OCI-LY1 (cell line): ENCODE measurements around the gene SUN5.
"Not testable (repeated sequence)": the region's sequence is repeated elsewhere in the genome, so short reads cannot be mapped to it uniquely, and the experiment has no call there.

Source experiments
- H2AFZ ChIP-seq: fragments of 200-600 bp; sonication (generic), shearing (Covaris generic); 2 replicates; pipeline ENCODE4 v1.6.0; 2014; ENCODE audit warnings: antibody characterized with exemption, mild to moderate bottlenecking, low read length
- H3F3A ChIP-seq: fragments of 200-600 bp; sonication (generic), shearing (Covaris generic); 2 replicates; pipeline ENCODE4 v1.6.0; 2014; ENCODE audit warnings: mild to moderate bottlenecking, antibody characterized with exemption, low read length, moderate library complexity; ENCODE audit not compliant: insufficient read depth
- H3K27ac ChIP-seq: fragments of 200-600 bp; sonication (generic); 2 replicates; pipeline ENCODE4 v1.5.1; 2014; ENCODE audit warnings: low read length, mixed run types, mild to moderate bottlenecking, low read depth; ENCODE audit not compliant: poor library complexity, severe bottlenecking
- H3K27me3 ChIP-seq: fragments of 200-600 bp; sonication (generic); 2 replicates; pipeline ENCODE4 v1.6.0; 2014; ENCODE audit warnings: antibody characterized with exemption, mild to moderate bottlenecking, low read length, moderate library complexity; ENCODE audit not compliant: insufficient read depth
- H3K36me3 ChIP-seq: fragments of 200-600 bp; sonication (generic); 2 replicates; pipeline ENCODE4 v1.6.1; 2014; ENCODE audit warnings: mild to moderate bottlenecking, antibody characterized with exemption, low read length, moderate library complexity, mixed read lengths; ENCODE audit not compliant: insufficient read depth
- H3K4me1 ChIP-seq: fragments of 200-600 bp; sonication (generic); 2 replicates; pipeline ENCODE4 v1.5.1; 2014; ENCODE audit warnings: mild to moderate bottlenecking, low read length, moderate library complexity; ENCODE audit not compliant: insufficient read depth, severe bottlenecking
- H3K4me2 ChIP-seq: fragments of 200-600 bp; sonication (generic), shearing (Covaris generic); 2 replicates; pipeline ENCODE4 v1.6.1; 2014; ENCODE audit warnings: low read length
- H3K4me3 ChIP-seq: fragments of 200-600 bp; sonication (generic); 2 replicates; pipeline ENCODE4 v1.5.1; 2014; ENCODE audit warnings: low read length, low read depth, mild to moderate bottlenecking, mixed read lengths; ENCODE audit not compliant: poor library complexity, severe bottlenecking
- H3K79me2 ChIP-seq: fragments of 200-600 bp; shearing (Covaris generic); 2 replicates; pipeline ENCODE4 v1.6.1; 2016; ENCODE audit warnings: mixed run types, low read length, mixed read lengths; ENCODE audit not compliant: insufficient read depth
- H3K9ac ChIP-seq: fragments of 200-600 bp; sonication (generic), shearing (Covaris generic); 2 replicates; pipeline ENCODE4 v1.6.1; 2014; ENCODE audit warnings: mild to moderate bottlenecking, low read length, mixed read lengths
- H3K9me2 ChIP-seq: fragments of 200-600 bp; sonication (generic), shearing (Covaris generic); 2 replicates; pipeline ENCODE4 v1.6.1; 2014; ENCODE audit warnings: low read depth, mild to moderate bottlenecking, low read length, mixed read lengths
- H3K9me3 ChIP-seq: fragments of 200-600 bp; shearing (Covaris generic); 2 replicates; pipeline ENCODE4 v1.6.1; 2014; ENCODE audit warnings: low read length, mixed read lengths
- H4K20me1 ChIP-seq: fragments of 200-600 bp; sonication (generic), shearing (Covaris generic); 2 replicates; pipeline ENCODE4 v1.6.0; 2016; ENCODE audit warnings: mild to moderate bottlenecking, low read length; ENCODE audit not compliant: insufficient read depth
- EZH2 ChIP-seq: fragments of 200-600 bp; sonication (generic), shearing (Covaris generic); IDR thresholded peaks from 2 replicates; pipeline ENCODE4 v1.8.0; 2017; ENCODE audit warnings: borderline replicate concordance, mixed run types, mild to moderate bottlenecking, antibody characterized with exemption, low read length, moderate library complexity, mixed read lengths
- TF ChIP-seq, protein P1 (sequence below): fragments of 200-600 bp; sonication (generic), shearing (Covaris generic); IDR thresholded peaks from 2 replicates; pipeline ENCODE4 v1.5.1; 2017; ENCODE audit warnings: mild to moderate bottlenecking, antibody characterized with exemption, low read length, moderate library complexity, mixed read lengths

SUN5 gene

DNA sequence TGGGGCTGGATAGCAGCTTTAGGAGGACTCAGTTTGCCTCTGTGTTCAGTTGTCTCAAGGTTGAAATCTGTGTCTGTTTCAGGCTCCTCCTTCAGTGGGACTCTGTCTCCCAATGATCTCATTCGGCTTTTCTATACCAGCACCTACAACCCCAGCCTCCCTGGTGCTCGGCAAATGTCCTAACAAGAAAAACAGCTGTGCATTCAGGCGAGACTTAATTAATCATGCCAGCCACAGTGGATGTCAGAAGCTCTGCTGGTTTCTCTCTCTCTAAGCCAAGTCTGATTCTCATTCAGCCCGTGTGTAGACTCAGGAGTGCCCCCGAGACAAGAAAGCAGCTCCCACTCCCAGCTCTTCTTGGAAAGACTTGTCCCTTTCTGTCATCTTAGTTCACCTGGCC, 46.8 kb downstream of the SUN5 start:
- Histone ChIP-seq H3K9me2 (no peaks in the 10 kb centered on the region), H2AFZ (no peak overlapping the region), H3K4me3 (no peak overlapping the region), H3K27me3 (no peaks in the 10 kb centered on the region), H3K4me1 (no peaks in the 10 kb centered on the region), H4K20me1 (no peaks in the 10 kb centered on the region), H3F3A (no peaks in the 10 kb centered on the region), H3K9me3 (peaks cover 5% of the 10 kb centered on the region), H3K79me2 (no peaks in the 10 kb centered on the region), H3K4me2 (no peak overlapping the region), H3K9ac (no peak overlapping the region), H3K36me3 (no peaks in the 10 kb centered on the region), H3K27ac (no peak overlapping the region)
- TF ChIP-seq, protein P1, sequence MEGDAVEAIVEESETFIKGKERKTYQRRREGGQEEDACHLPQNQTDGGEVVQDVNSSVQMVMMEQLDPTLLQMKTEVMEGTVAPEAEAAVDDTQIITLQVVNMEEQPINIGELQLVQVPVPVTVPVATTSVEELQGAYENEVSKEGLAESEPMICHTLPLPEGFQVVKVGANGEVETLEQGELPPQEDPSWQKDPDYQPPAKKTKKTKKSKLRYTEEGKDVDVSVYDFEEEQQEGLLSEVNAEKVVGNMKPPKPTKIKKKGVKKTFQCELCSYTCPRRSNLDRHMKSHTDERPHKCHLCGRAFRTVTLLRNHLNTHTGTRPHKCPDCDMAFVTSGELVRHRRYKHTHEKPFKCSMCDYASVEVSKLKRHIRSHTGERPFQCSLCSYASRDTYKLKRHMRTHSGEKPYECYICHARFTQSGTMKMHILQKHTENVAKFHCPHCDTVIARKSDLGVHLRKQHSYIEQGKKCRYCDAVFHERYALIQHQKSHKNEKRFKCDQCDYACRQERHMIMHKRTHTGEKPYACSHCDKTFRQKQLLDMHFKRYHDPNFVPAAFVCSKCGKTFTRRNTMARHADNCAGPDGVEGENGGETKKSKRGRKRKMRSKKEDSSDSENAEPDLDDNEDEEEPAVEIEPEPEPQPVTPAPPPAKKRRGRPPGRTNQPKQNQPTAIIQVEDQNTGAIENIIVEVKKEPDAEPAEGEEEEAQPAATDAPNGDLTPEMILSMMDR = no peak
- no peak for TF ChIP-seq EZH2

DNA sequence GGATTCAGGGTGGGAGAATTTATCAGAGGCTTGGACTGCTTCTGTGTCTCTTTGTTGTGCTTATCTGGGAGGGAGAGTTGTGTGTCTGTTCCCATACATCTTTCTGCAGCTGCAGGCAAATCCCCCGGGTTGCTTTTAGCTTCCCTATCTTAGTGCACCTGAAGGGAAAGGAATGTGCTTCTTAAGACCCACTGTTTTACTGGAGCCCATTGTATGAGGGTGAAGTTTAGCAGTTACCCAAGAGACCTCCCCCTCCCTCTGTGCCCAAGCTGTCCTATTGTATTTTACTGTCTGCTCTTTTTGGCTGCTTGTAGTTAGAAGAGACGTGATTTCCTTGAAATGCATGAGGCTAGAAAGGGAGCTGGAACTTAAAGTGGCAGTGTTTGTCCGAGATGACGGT, 53.7 kb downstream of the SUN5 start:
- H3K4me3 ChIP-seq, H3K79me2 ChIP-seq, H3K27me3 ChIP-seq, H3K36me3 ChIP-seq, H3K4me2 ChIP-seq, H3K9me2 ChIP-seq, H3K27ac ChIP-seq, H3K9me3 ChIP-seq, H2AFZ ChIP-seq, H4K20me1 ChIP-seq, H3K9ac ChIP-seq, H3K4me1 ChIP-seq, H3F3A ChIP-seq: not testable (repeated sequence)

DNA sequence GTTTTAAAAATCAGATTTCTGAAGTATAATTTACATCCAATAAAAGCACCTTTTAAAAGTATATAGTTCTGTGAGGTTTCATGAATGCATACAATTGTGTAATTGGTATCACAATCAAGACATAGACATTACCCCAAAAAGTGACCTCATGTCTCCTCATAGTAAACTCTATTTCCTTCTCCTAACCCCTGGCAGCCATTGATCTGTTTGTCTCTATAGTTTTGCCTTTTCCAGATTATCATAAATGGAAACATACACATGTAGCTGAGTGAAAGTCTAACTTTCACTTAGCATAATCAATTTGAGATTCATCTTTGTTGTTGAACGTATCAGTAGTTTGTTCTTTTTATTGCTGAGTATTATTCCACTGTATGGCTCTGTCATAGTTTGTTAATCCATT, 57.6 kb downstream of the SUN5 start:
- Histone ChIP-seq H3K9me2 (no peaks in the 10 kb centered on the region), H3K9me3 (no peaks in the 10 kb centered on the region), H3K4me2 (no peak overlapping the region), H3K9ac (no peak overlapping the region), H3K27ac (no peak overlapping the region), H3K79me2 (no peaks in the 10 kb centered on the region), H2AFZ (no peak overlapping the region), H4K20me1 (no peaks in the 10 kb centered on the region), H3F3A (no peaks in the 10 kb centered on the region), H3K4me1 (no peaks in the 10 kb centered on the region), H3K27me3 (no peaks in the 10 kb centered on the region), H3K4me3 (no peak overlapping the region), H3K36me3 (no peaks in the 10 kb centered on the region)
- no peak for TF ChIP-seq EZH2
- TF ChIP-seq, protein P1 = no peak

DNA sequence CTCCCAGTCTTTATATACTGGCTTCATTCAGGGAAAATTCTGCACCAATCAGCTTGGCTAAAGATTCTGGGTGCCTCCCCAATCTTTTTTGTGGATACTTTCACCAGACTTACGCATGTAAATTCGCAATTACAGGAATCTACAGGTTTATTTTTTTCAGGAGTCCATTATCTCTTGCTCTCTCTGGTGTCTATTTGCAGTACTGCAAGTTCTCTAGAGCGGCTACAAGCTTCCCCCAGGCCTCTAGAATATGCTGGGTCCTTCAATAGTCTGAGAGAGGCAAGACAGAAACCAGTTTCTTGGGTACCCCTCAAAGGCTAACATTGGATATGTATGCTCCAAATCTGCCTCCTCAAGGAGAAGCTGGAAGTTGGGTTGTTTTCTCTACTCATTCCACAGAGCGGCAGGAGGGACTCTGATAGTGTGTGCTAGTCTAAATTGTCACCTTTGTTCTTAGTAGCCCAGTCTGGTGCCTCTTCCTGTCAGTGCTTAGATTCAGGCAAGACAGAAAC, 58.5 kb downstream of the SUN5 start:
- H3K27ac ChIP-seq = no peak overlapping the region
- H3K4me3 ChIP-seq = no peak overlapping the region
- no peaks in the 10 kb centered on the region for H3K79me2 ChIP-seq
- no peaks in the 10 kb centered on the region for H3K27me3 ChIP-seq
- no peaks in the 10 kb centered on the region for H3K4me1 ChIP-seq
- no peaks in the 10 kb centered on the region for H4K20me1 ChIP-seq
- H3K36me3 ChIP-seq = no peaks in the 10 kb centered on the region
- H3K9ac ChIP-seq = no peak overlapping the region
- no peaks in the 10 kb centered on the region for H3F3A ChIP-seq
- no peaks in the 10 kb centered on the region for H3K9me2 ChIP-seq
- no peak overlapping the region for H2AFZ ChIP-seq
- TF ChIP-seq, protein P1 = peak; percentile 54
- TF ChIP-seq EZH2 = no peak
- H3K9me3 ChIP-seq = no peaks in the 10 kb centered on the region
- no peak overlapping the region for H3K4me2 ChIP-seq
